ENCODE results near the gene HADHA.

GRCh38 chr2:26179446-26179913, 65.0 kb downstream of the HADHA start:
- no peak for TF ChIP-seq POLR2A (IDR thresholded peaks at IDR 0.05; ENCODE audit: low read length)
- TF ChIP-seq GATA1 (IDR thresholded peaks at IDR 0.05; ENCODE audit: low read depth, low read length) = no peak

All from erythroblast (primary cell).